MG63 (cell line): Measurements from ENCODE around the gene BANP. TPM values are rescaled to one million over a fixed set of nuclear protein-coding genes. Genes with fewer than 3 reads are reported as not detected.

ENCODE experiments used
- DNase-seq: peaks from one replicate; pipeline ENCODE4 v3.0.0-alpha.2; 2020
- H3K27me3 ChIP-seq: fragments of 250-450 bp; sonication (Bioruptor Pico); 2 replicates; pipeline ENCODE4 v1.5.1; 2020; ENCODE audit warnings: mild to moderate bottlenecking, moderate library complexity
- H3K36me3 ChIP-seq: fragments of 250-450 bp; sonication (Bioruptor Pico); 2 replicates; pipeline ENCODE4 v1.5.1; 2020; ENCODE audit warnings: mild to moderate bottlenecking, moderate library complexity
- H3K4me3 ChIP-seq: fragments of 250-450 bp; sonication (Bioruptor Pico); 2 replicates; pipeline ENCODE4 v1.5.1; 2020; ENCODE audit warnings: mild to moderate bottlenecking, moderate library complexity
- H3K9me3 ChIP-seq: fragments of 250-450 bp; sonication (Bioruptor Pico); 2 replicates; pipeline ENCODE4 v1.5.1; 2020; ENCODE audit warnings: mild to moderate bottlenecking, moderate library complexity
- total RNA-seq: library from RNA; depleted of rRNA; stranded (reverse); fragments of >200 nt; shearing (Covaris generic); gene quantifications from 2 replicates; pipeline ENCODE4 v1.2.3, GENCODE V29; 2014; ENCODE audit warnings: low replicate concordance

Gene BANP
- total RNA-seq, 1 experiment from 2014 or later, result 30.4 TPM

GRCh38 chr16:87956098-87956364 is 4.8 kb downstream of the BANP start:
- Histone ChIP-seq H3K9me3 (no peaks in the 10 kb centered on the region), H3K36me3 (peaks cover 12% of the 10 kb centered on the region), H3K27me3 (no peaks in the 10 kb centered on the region), H3K4me3 (no peak overlapping the region)
- DNase-seq, result no peak

- Histone ChIP-seq H3K27me3 (no peaks in the 10 kb centered on the region), H3K4me3 (no peak overlapping the region), H3K9me3 (no peaks in the 10 kb centered on the region), H3K36me3 (peaks cover 12% of the 10 kb centered on the region)
- no peak for DNase-seq
Measured at GRCh38 chr16:87956365-87957231, 5.4 kb downstream of the BANP start.

- Histone ChIP-seq H3K4me3 (no peak overlapping the region), H3K27me3 (no peaks in the 10 kb centered on the region), H3K9me3 (no peaks in the 10 kb centered on the region), H3K36me3 (peaks cover 15% of the 10 kb centered on the region)
- no peak for DNase-seq
Measured at GRCh38 chr16:87957296-87958094, 6.3 kb downstream of the BANP start.

- peaks cover 9% of the 10 kb centered on the region for H3K36me3 ChIP-seq
- no peaks in the 10 kb centered on the region for H3K27me3 ChIP-seq
- H3K9me3 ChIP-seq, result no peaks in the 10 kb centered on the region
- H3K4me3 ChIP-seq, result no peak overlapping the region
- DNase-seq, result no peak
Measured at GRCh38 chr16:87958632-87959031, 7.4 kb downstream of the BANP start.

GRCh38 chr16:87959391-87959990 is 8.3 kb downstream of the BANP start:
- no peaks in the 10 kb centered on the region for H3K9me3 ChIP-seq

GRCh38 chr16:87960296-87960695 is 9.1 kb downstream of the BANP start:
- H3K9me3 ChIP-seq, result no peaks in the 10 kb centered on the region
- peaks cover 3% of the 10 kb centered on the region; the same call in 1 of the 2 replicates for H3K36me3 ChIP-seq
- DNase-seq, result no peak
- H3K4me3 ChIP-seq, result no peak overlapping the region
- H3K27me3 ChIP-seq, result no peaks in the 10 kb centered on the region

More at GRCh38 chr16:87959391-87959990, 8.3 kb downstream of the BANP start:
- no peak overlapping the region for H3K4me3 ChIP-seq
- H3K27me3 ChIP-seq, result no peaks in the 10 kb centered on the region
- no peak for DNase-seq
- peaks cover 3% of the 10 kb centered on the region; the same call in 1 of the 2 replicates for H3K36me3 ChIP-seq

GRCh38 chr16:87960852-87961251 is 9.6 kb downstream of the BANP start:
- no peak for DNase-seq
- Histone ChIP-seq H3K27me3 (no peaks in the 10 kb centered on the region), H3K9me3 (no peaks in the 10 kb centered on the region), H3K4me3 (no peak overlapping the region), H3K36me3 (peaks cover 3% of the 10 kb centered on the region; the same call in 1 of the 2 replicates)

GRCh38 chr16:87961623-87962022 is 10.4 kb downstream of the BANP start:
- Histone ChIP-seq H3K9me3 (no peaks in the 10 kb centered on the region), H3K4me3 (no peak overlapping the region), H3K36me3 (0 out of 2 replicates have a peak, but pooled peaks cover 3% of the 10 kb centered on the region), H3K27me3 (no peaks in the 10 kb centered on the region)
- no peak for DNase-seq

- Histone ChIP-seq H3K27me3 (no peaks in the 10 kb centered on the region), H3K36me3 (0 out of 2 replicates have a peak, but pooled peaks cover 3% of the 10 kb centered on the region), H3K9me3 (no peaks in the 10 kb centered on the region), H3K4me3 (no peak overlapping the region)
- DNase-seq, result peak; percentile 50
Measured at GRCh38 chr16:87963400-87963799, 12.2 kb downstream of the BANP start.

GRCh38 chr16:87964049-87964659 is 12.9 kb downstream of the BANP start:
- no peak for DNase-seq
- Histone ChIP-seq H3K4me3 (no peak overlapping the region), H3K9me3 (no peaks in the 10 kb centered on the region), H3K36me3 (peaks cover 3% of the 10 kb centered on the region; the same call in 1 of the 2 replicates), H3K27me3 (no peaks in the 10 kb centered on the region)

GRCh38 chr16:87965417-87965816 is 14.2 kb downstream of the BANP start:
- no peaks in the 10 kb centered on the region for H3K27me3 ChIP-seq
- no peaks in the 10 kb centered on the region for H3K9me3 ChIP-seq
- DNase-seq, result no peak
- H3K4me3 ChIP-seq, result no peak overlapping the region
- H3K36me3 ChIP-seq, result peaks cover 3% of the 10 kb centered on the region

GRCh38 chr16:87966064-87966645 is 14.9 kb downstream of the BANP start:
- no peak overlapping the region for H3K4me3 ChIP-seq
- H3K9me3 ChIP-seq, result no peaks in the 10 kb centered on the region
- no peaks in the 10 kb centered on the region for H3K27me3 ChIP-seq
- H3K36me3 ChIP-seq, result peaks cover 3% of the 10 kb centered on the region
- peak; percentile 34 for DNase-seq

- peak; percentile 49 for DNase-seq
- Histone ChIP-seq H3K4me3 (no peak overlapping the region), H3K9me3 (peaks cover 2% of the 10 kb centered on the region; the same call in 1 of the 2 replicates), H3K27me3 (no peaks in the 10 kb centered on the region), H3K36me3 (peaks cover 3% of the 10 kb centered on the region)
Measured at GRCh38 chr16:87966685-87967185, 15.5 kb downstream of the BANP start.

- H3K36me3 ChIP-seq, result no peaks in the 10 kb centered on the region; the same call in none of the 2 replicates
- peaks cover 4% of the 10 kb centered on the region; the same call in 1 of the 2 replicates for H3K9me3 ChIP-seq
- DNase-seq, result no peak
- H3K27me3 ChIP-seq, result no peaks in the 10 kb centered on the region
- no peak overlapping the region for H3K4me3 ChIP-seq
Measured at GRCh38 chr16:87968541-87968940, 17.3 kb downstream of the BANP start.

GRCh38 chr16:87970186-87970585 is 19.0 kb downstream of the BANP start:
- no peak for DNase-seq
- H3K36me3 ChIP-seq, result no peaks in the 10 kb centered on the region; the same call in none of the 2 replicates
- H3K27me3 ChIP-seq, result no peaks in the 10 kb centered on the region
- H3K9me3 ChIP-seq, result peaks cover 4% of the 10 kb centered on the region; the same call in 1 of the 2 replicates
- H3K4me3 ChIP-seq, result no peak overlapping the region

- Histone ChIP-seq H3K27me3 (no peaks in the 10 kb centered on the region), H3K4me3 (no peak overlapping the region), H3K36me3 (no peaks in the 10 kb centered on the region; the same call in none of the 2 replicates), H3K9me3 (peaks cover 4% of the 10 kb centered on the region; the same call in 1 of the 2 replicates)
- no peak for DNase-seq
Measured at GRCh38 chr16:87971933-87972332, 20.7 kb downstream of the BANP start.
